Peyer's patch (tissue), 4 donors: ENCODE results near the gene GNAL.
"Not testable (repeated sequence)": the region's sequence is repeated elsewhere in the genome, so short reads cannot be mapped to it uniquely, and the experiment has no call there.

Experiments
- POLR2A ChIP-seq, 2 donors: fragments of 450-650 bp; IDR thresholded peaks; one replicate each; pipeline ENCODE4 v1.5.1; 2017; ENCODE audit warnings: antibody characterized with exemption in 2 of 2, mild to moderate bottlenecking in 2 of 2, moderate library complexity in 2 of 2
- TF ChIP-seq, protein P1 (sequence below), 6 experiments: fragments of 450-650 bp in 4 of 6; fragments of 200-600 bp in 2 of 6; sonication (generic) in 1 of 6; IDR thresholded peaks; one replicate each; pipeline ENCODE4 v1.5.1; 2017 to 2019; ENCODE audit warnings: antibody characterized with exemption in 6 of 6, mild to moderate bottlenecking in 3 of 6, moderate library complexity in 1 of 6

DNA sequence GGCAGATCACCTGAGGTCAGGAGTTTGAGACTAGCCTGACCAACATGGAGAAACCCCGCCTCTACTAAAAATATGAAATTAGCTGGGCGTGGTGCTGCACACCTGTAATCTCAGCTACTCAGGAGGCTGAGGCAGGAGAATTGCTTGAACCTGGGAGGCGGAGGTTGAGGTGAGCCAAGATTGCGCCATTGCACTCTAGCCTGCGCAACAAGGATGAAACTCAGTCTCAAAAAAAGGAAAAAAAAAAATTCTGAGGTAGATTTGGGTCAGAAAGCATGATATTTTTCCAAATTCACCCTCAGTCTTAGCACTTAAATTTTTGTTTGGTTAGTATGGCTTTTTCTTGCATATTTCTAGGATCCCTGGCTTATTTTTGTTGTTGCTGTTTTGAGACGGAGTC lies 165.5 kb downstream of the GNAL start:
- TF ChIP-seq, protein P1, sequence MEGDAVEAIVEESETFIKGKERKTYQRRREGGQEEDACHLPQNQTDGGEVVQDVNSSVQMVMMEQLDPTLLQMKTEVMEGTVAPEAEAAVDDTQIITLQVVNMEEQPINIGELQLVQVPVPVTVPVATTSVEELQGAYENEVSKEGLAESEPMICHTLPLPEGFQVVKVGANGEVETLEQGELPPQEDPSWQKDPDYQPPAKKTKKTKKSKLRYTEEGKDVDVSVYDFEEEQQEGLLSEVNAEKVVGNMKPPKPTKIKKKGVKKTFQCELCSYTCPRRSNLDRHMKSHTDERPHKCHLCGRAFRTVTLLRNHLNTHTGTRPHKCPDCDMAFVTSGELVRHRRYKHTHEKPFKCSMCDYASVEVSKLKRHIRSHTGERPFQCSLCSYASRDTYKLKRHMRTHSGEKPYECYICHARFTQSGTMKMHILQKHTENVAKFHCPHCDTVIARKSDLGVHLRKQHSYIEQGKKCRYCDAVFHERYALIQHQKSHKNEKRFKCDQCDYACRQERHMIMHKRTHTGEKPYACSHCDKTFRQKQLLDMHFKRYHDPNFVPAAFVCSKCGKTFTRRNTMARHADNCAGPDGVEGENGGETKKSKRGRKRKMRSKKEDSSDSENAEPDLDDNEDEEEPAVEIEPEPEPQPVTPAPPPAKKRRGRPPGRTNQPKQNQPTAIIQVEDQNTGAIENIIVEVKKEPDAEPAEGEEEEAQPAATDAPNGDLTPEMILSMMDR (IDR thresholded peaks at IDR 0.05) = not testable (repeated sequence)
- TF ChIP-seq POLR2A (IDR thresholded peaks at IDR 0.05) = not testable (repeated sequence)
